K562 (cell line): ENCODE measurements around the gene HOXB3. TPM values are rescaled to one million over a fixed set of nuclear protein-coding genes. Genes with fewer than 3 reads are reported as not detected.

Experiments used
- BRD4 ChIP-seq: fragments of 200-600 bp; sonication (generic); IDR thresholded peaks from 2 replicates; pipeline ENCODE4 v1.6.1; 2017; ENCODE audit warnings: inconsistent platforms
- CEBPB ChIP-seq: fragments of 450-650 bp; IDR thresholded peaks from 2 replicates; pipeline ENCODE4 v1.6.1; 2016; ENCODE audit warnings: missing genetic modification characterization, missing compliant biosample characterization
- CHCHD3 ChIP-seq: fragments of 250-450 bp; sonication (Bioruptor Pico); IDR thresholded peaks from 2 replicates; pipeline ENCODE4 v2.1.2; 2022; ENCODE audit warnings: mild to moderate bottlenecking
- DIDO1 ChIP-seq: fragments of 450-650 bp; IDR thresholded peaks from 2 replicates; pipeline ENCODE4 v1.6.1; 2016; ENCODE audit warnings: low read depth, missing biosample characterization, missing genetic modification characterization
- EGR1 ChIP-seq: fragments of 450-650 bp; conservative IDR thresholded peaks from 2 replicates; pipeline ENCODE4 v1.6.1; 2017; ENCODE audit warnings: mild to moderate bottlenecking
- ELK1 ChIP-seq: sonication (generic); formaldehyde crosslinking; IDR thresholded peaks from 2 replicates; pipeline ENCODE4 v1.8.1; 2022; ENCODE audit warnings: missing genetic modification reagents
- FOXM1 ChIP-seq, 2 experiments: fragments of 450-650 bp in 1 of 2; sonication (generic) in 1 of 2; formaldehyde crosslinking in 1 of 2; IDR thresholded peaks; 2 replicates each; pipeline versions ENCODE4 v1.6.1 to v1.9.0; 2017 to 2022; ENCODE audit warnings: low read depth in 2 of 2, mild to moderate bottlenecking in 2 of 2, missing genetic modification reagents in 1 of 2, moderate library complexity in 1 of 2
- GABPA ChIP-seq: fragments of 200-800 bp; sonication (Bioruptor generic); conservative IDR thresholded peaks from 2 replicates; pipeline ENCODE4 v1.6.1; 2016; ENCODE audit warnings: low read depth, missing genetic modification characterization, missing compliant biosample characterization
- GATA2 ChIP-seq: sonication (generic); formaldehyde crosslinking; IDR thresholded peaks from 2 replicates; pipeline ENCODE4 v1.4.0; 2020; ENCODE audit warnings: mild to moderate bottlenecking, missing genetic modification reagents
- GTF2F1 ChIP-seq: IDR thresholded peaks from 2 replicates; pipeline ENCODE4 v1.6.1; 2011; ENCODE audit warnings: low read depth, low read length, improper control_type of control experiment
- HDAC1 ChIP-seq, 2 experiments: fragments of 450-650 bp; IDR thresholded peaks; 2 replicates each; pipeline ENCODE4 v1.6.1; 2016 to 2017; ENCODE audit warnings: inconsistent platforms in 1 of 2, mild to moderate bottlenecking in 1 of 2, moderate library complexity in 1 of 2
- HOXB6 ChIP-seq: fragments of 250-450 bp; sonication (Bioruptor Pico); IDR thresholded peaks from 2 replicates; pipeline ENCODE4 v1.5.1; 2022; ENCODE audit warnings: mild to moderate bottlenecking, borderline replicate concordance
- PHF21A ChIP-seq: fragments of 450-650 bp; IDR thresholded peaks from 2 replicates; pipeline ENCODE4 v1.6.1; 2017; ENCODE audit warnings: low read depth, borderline replicate concordance
- POLR2H ChIP-seq: IDR thresholded peaks from 2 replicates; pipeline ENCODE4 v1.6.1; 2016; ENCODE audit warnings: missing genetic modification characterization, low read depth, mild to moderate bottlenecking, control low read depth, missing compliant biosample characterization, moderate library complexity
- PPARD ChIP-seq: fragments of 250-450 bp; sonication (Bioruptor Pico); IDR thresholded peaks from 2 replicates; pipeline ENCODE4 v1.8.0; 2022; ENCODE audit warnings: inconsistent platforms, mild to moderate bottlenecking, moderate library complexity
- RBM34 ChIP-seq: fragments of 200-400 bp; formaldehyde crosslinking; IDR thresholded peaks from 2 replicates; pipeline ENCODE4 v1.6.1; 2018; ENCODE audit warnings: low read length, borderline replicate concordance; ENCODE audit not compliant: insufficient read depth
- RBM39 ChIP-seq: fragments of 200-400 bp; formaldehyde crosslinking; optimal IDR thresholded peaks from 2 replicates; pipeline ENCODE3; 2018; ENCODE audit warnings: low read depth, low read length
- SP2 ChIP-seq: IDR thresholded peaks from 2 replicates; pipeline ENCODE4 v1.6.1; 2011; ENCODE audit warnings: mild to moderate bottlenecking, low read depth, low read length, moderate library complexity; ENCODE audit not compliant: poor library complexity, severe bottlenecking; ENCODE audit errors: extremely low read depth
- SREBF2 ChIP-seq: sonication (generic); formaldehyde crosslinking; IDR thresholded peaks from 2 replicates; pipeline ENCODE4 v1.4.0; 2020; ENCODE audit warnings: mild to moderate bottlenecking, missing genetic modification reagents
- TOE1 ChIP-seq, 2 experiments: fragments of 450-650 bp in 1 of 2; sonication (generic) in 1 of 2; formaldehyde crosslinking in 1 of 2; IDR thresholded peaks; 2 replicates each; pipeline versions ENCODE4 v1.7.1 to v1.8.0; 2016 to 2022; ENCODE audit warnings: borderline replicate concordance in 2 of 2, mild to moderate bottlenecking in 2 of 2, antibody characterized with exemption in 1 of 2, inconsistent platforms in 1 of 2, low read depth in 1 of 2, missing genetic modification reagents in 1 of 2, moderate library complexity in 1 of 2
- ZBTB11 ChIP-seq, 3 experiments: fragments of 200-800 bp in 1 of 3; fragments of 250-450 bp in 1 of 3; fragments of 450-650 bp in 1 of 3; sonication (Bioruptor Pico) in 1 of 3; sonication (Bioruptor generic) in 1 of 3; formaldehyde crosslinking in 1 of 3; IDR thresholded peaks; 2 replicates each; pipeline versions ENCODE4 v1.6.1 to v1.8.0; 2016 to 2022; ENCODE audit warnings: mild to moderate bottlenecking in 2 of 3, missing genetic modification characterization in 2 of 3, missing compliant biosample characterization in 1 of 3, moderate library complexity in 1 of 3
- ZBTB7A ChIP-seq: IDR thresholded peaks from 2 replicates; pipeline ENCODE4 v1.6.1; 2011; ENCODE audit warnings: low read depth, mild to moderate bottlenecking, low read length, moderate library complexity, borderline replicate concordance; ENCODE audit not compliant: control insufficient read depth
- ZNF232 ChIP-seq: sonication (generic); formaldehyde crosslinking; IDR thresholded peaks from 2 replicates; pipeline ENCODE4 v1.8.0; 2022; ENCODE audit warnings: mild to moderate bottlenecking, missing genetic modification reagents
- ZNF668 ChIP-seq: fragments of 250-450 bp; sonication (Bioruptor Pico); IDR thresholded peaks from 2 replicates; pipeline ENCODE4 v1.8.0; 2022; ENCODE audit warnings: mild to moderate bottlenecking, inconsistent platforms
- ZNF766 ChIP-seq: fragments of 200-800 bp; sonication (Bioruptor generic); conservative IDR thresholded peaks from 2 replicates; pipeline ENCODE4 v1.6.1; 2016; ENCODE audit warnings: missing genetic modification characterization, missing compliant biosample characterization
- polyA plus RNA-seq, 8 experiments: library from polyadenylated mRNA; depleted of rRNA in 4 of 8; stranded (reverse) in 5 of 8; unstranded in 3 of 8; fragments of >200 nt; fragmentation: Nextera tagmentation in 2 of 8; fragmentation: Illumina TruSeq in 1 of 8; extraction: Ambion mirVana in 2 of 8; extraction: Trizol in 1 of 8; gene quantifications; 2 replicates each; pipeline versions ENCODE4 v1.2.1 to v1.2.3, GENCODE V29; 2011 to 2014; ENCODE audit warnings: inconsistent platforms in 1 of 8, missing spikeins in 1 of 8
- total RNA-seq, 7 experiments: library from RNA; depleted of rRNA in 6 of 7; stranded (reverse); fragments of >200 nt in 6 of 7; fragmentation: Illumina TruSeq in 2 of 7; extraction: Trizol in 2 of 7; gene quantifications; 2 replicates each; pipeline versions ENCODE4 v1.2.1 to v1.2.3, GENCODE V29; 2011 to 2021; ENCODE audit warnings: low replicate concordance in 1 of 7

The HOXB3 gene
- total and polyA plus RNA-seq, 9 of the 15 experiments (the other 6 are each of a cell fraction or from before 2014, with no cell fraction given) = 2.4 to 41.3 (median 20.2) TPM

- TF ChIP-seq ZBTB11 (CRISPR knock-in tag; IDR thresholded peaks at IDR 0.05) (no peak), FOXM1 (IDR thresholded peaks at IDR 0.05; ENCODE audit: low read depth) (no peak), FOXM1 (CRISPR knock-in tag; IDR thresholded peaks at IDR 0.05; ENCODE audit: low read depth) (no peak), ELK1 (CRISPR knock-in tag) (no peak), GTF2F1 (no peak), SP2 (no peak), HDAC1 (IDR thresholded peaks at IDR 0.05) (no peak), RBM39 (no peak), GATA2 (CRISPR knock-in tag) (no peak), CHCHD3 (CRISPR knock-in tag) (no peak), DIDO1 (no peak), BRD4 (no peak), CEBPB (tag) (peak; percentile 68), RBM34 (no peak), ZNF668 (CRISPR knock-in tag) (no peak), ZNF232 (CRISPR knock-in tag) (no peak), ZNF766 (CRISPR knock-in tag) (no peak), PHF21A (no peak), HOXB6 (CRISPR knock-in tag) (no peak), POLR2H (tag) (no peak), PPARD (CRISPR knock-in tag) (no peak), SREBF2 (CRISPR knock-in tag) (no peak), GABPA (tag) (0 out of 2 replicates have a peak, but pooled peaks have one; percentile 34), ZBTB7A (no peak), TOE1 (IDR thresholded peaks at IDR 0.05; ENCODE audit: borderline replicate concordance) (no peak), TOE1 (CRISPR knock-in tag; IDR thresholded peaks at IDR 0.05; ENCODE audit: borderline replicate concordance, low read depth) (no peak), EGR1 (no peak)
Measured at GRCh38 chr17:48505788-48506187, 84.3 kb downstream of the HOXB3 start (continued).
